ENCODE results near the gene CLIC1. TPM values are rescaled to one million over a fixed set of nuclear protein-coding genes. Genes with fewer than 3 reads are reported as not detected.

CLIC1 gene
- total and polyA plus RNA-seq, 3 donors from 2014 or later, result 35.4 to 130 (median 93.5) TPM

DNA sequence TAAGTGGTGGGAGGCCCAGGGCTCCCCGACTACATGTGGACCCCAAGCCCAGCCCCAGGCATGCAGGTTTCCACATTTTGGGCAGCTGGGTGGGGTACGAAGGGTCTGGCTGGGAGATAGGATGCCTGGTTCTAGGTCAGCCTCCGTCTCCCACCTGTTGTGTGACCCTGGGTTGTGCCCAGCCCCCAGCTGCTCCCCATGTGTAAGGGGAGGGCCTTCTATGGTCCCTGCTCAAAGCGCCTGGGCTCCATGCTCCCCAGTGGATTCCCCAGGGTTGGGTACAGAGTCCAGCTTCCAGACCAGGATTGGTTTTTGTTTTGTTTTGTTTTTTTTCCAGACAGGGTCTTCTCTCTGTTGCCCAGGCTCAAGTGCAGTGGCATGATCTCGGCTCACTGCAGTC, 41.9 kb upstream of the CLIC1 start:
- 92 to 95% methylated on average over 3 to 4 of the region's 5 CpGs for WGBS, 2 donors
- TF ChIP-seq, protein P1, sequence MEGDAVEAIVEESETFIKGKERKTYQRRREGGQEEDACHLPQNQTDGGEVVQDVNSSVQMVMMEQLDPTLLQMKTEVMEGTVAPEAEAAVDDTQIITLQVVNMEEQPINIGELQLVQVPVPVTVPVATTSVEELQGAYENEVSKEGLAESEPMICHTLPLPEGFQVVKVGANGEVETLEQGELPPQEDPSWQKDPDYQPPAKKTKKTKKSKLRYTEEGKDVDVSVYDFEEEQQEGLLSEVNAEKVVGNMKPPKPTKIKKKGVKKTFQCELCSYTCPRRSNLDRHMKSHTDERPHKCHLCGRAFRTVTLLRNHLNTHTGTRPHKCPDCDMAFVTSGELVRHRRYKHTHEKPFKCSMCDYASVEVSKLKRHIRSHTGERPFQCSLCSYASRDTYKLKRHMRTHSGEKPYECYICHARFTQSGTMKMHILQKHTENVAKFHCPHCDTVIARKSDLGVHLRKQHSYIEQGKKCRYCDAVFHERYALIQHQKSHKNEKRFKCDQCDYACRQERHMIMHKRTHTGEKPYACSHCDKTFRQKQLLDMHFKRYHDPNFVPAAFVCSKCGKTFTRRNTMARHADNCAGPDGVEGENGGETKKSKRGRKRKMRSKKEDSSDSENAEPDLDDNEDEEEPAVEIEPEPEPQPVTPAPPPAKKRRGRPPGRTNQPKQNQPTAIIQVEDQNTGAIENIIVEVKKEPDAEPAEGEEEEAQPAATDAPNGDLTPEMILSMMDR (IDR thresholded peaks at IDR 0.05), result no peak
- TF ChIP-seq POLR2A (IDR thresholded peaks at IDR 0.05), result no peak

DNA sequence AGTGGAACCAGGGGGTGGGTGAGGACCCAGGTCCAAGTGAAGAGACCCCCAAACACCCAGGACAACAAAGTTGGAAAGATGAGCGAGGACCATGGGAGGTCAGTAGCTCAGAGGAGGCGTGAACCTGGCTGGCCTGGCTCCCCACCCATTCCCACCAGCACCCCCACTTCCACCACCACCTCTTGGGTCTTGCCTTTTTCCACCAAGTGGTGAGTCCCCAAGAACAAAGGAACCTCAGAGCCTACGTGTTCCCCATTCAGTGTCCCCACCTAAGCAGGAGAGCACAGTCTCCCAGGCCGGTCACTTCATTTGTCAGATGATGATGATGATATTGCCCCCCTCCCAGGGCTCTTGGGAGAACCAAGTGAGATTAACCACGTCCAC, 41.3 kb upstream of the CLIC1 start:
- Histone ChIP-seq H3K4me3 (no peak overlapping the region), H3K4me1 (peaks cover 12% of the 10 kb centered on the region), H3K27me3 (no peaks in the 10 kb centered on the region), H3K27ac (no peak overlapping the region), H3K36me3 (ENCODE audit: low read depth, missing control alignments) (no peaks in the 10 kb centered on the region), H3K9me3 (no peaks in the 10 kb centered on the region)
- WGBS, 2 donors, result 95 to 100% methylated on average over 5 of the region's 5 CpGs
- DNase-seq, result no peak
- TF ChIP-seq, protein P1 (IDR thresholded peaks at IDR 0.05), result no peak
- intact Hi-C loops (cut with DNase I; ENCODE audit: low total_unique reads), result no loop called here

More for the DNA sequence above, 41.9 kb upstream of the CLIC1 start:
- H3K4me1 ChIP-seq, result peaks cover 12% of the 10 kb centered on the region
- H3K27ac ChIP-seq, result no peak overlapping the region
- no peaks in the 10 kb centered on the region for H3K9me3 ChIP-seq
- no peaks in the 10 kb centered on the region for H3K36me3 ChIP-seq (ENCODE audit: low read depth, missing control alignments)
- no peaks in the 10 kb centered on the region for H3K27me3 ChIP-seq
- DNase-seq, result no peak
- no peak overlapping the region for H3K4me3 ChIP-seq
- intact Hi-C loops (cut with DNase I; ENCODE audit: low total_unique reads), result no loop called here

DNA sequence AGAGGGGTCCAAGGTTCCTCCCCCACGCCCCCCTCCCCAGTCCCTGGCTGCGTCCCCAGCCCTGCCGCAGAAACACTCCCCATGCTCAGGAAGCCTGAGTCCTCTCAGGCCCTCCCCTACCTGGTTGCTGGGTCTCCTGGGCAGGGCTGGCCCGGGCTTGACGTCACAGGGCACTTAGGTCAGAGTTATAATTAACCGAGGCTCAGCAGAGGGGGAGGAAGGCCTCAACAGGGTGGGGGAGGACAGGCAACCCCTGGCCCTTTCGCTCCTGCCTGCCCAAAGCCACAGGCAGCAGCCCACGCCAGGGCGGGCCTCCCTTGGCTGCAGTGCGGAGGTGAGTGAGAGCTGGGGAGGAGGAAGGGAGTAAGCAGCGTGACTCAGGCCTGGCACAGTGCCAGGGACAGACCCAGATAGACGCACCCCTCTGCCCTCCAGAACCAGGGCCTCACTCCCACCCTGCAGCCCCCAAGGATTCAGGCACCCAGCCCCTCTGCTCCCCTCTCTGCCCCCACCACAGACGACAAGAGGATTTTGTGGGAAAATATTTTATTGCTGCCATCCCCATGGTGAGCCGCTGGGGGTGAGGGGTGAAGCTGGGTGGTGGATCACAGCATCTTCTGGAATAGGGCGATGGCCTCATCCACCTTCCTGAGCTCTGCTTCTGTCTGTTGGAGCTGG, 40.8 kb upstream of the CLIC1 start, which contains the start of gene VWA7:
Gene VWA7, minus strand, starts transcription at position 340 of the 678 bp plus-strand sequence. CDS start 549 bp downstream, outside the sequence.
- peak; percentile 85 for DNase-seq
- intact Hi-C loops (cut with DNase I; ENCODE audit: low total_unique reads), result no loop called here
- WGBS, 2 donors, result 31 to 40% methylated on average over 7 to 15 of the region's 15 CpGs
- Histone ChIP-seq H3K27ac (peak within 1 kb of the TSS in 1 of 2 donors; percentile 19), H3K27me3 (no peaks in the 10 kb centered on the region), H3K9me3 (no peaks in the 10 kb centered on the region), H3K4me1 (peaks cover 12% of the 10 kb centered on the region), H3K4me3 (no peak within 1 kb of the TSS), H3K36me3 (ENCODE audit: low read depth, missing control alignments) (no peaks in the 10 kb centered on the region)
- TF ChIP-seq, protein P1 (IDR thresholded peaks at IDR 0.05), result no peak
- no peak for TF ChIP-seq POLR2A (IDR thresholded peaks at IDR 0.05)

DNA sequence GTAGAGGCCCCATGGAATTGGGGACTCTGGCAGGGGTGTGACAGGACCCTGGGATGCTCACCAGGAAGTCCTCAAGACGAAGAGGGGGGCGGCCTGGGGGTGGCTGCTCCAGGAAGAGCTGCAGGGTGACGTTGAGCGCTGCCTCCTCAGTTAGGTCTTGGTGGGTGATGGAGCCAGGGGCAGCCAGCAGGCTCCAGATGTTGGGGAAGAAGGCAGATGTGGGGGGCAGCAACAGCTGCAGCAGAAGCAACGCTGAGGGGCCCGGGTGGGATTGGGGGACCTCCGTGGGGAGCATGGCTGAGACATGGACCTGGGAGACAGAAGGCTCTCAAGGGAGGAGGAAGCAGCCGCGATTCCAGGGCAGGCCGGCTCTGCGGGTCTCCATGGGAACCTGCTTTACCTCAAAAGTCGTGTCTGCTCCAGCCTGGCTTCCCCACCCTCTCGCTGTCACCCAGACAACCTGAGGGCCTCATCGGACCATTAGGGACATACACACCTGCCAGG, 40.2 kb upstream of the CLIC1 start:
- 45 to 76% methylated on average over 7 to 14 of the region's 14 CpGs for WGBS, 2 donors
- H3K9me3 ChIP-seq, result no peaks in the 10 kb centered on the region
- no peaks in the 10 kb centered on the region for H3K36me3 ChIP-seq (ENCODE audit: low read depth, missing control alignments)
- H3K27me3 ChIP-seq, result no peaks in the 10 kb centered on the region
- H3K4me3 ChIP-seq, result no peak overlapping the region
- DNase-seq, result no peak
- peaks cover 12% of the 10 kb centered on the region for H3K4me1 ChIP-seq
- TF ChIP-seq, protein P1 (IDR thresholded peaks at IDR 0.05), result no peak
- no peak for TF ChIP-seq POLR2A (IDR thresholded peaks at IDR 0.05)
- H3K27ac ChIP-seq, result peak overlapping the region in 1 of 2 donors; percentile 19
- intact Hi-C loops (cut with DNase I; ENCODE audit: low total_unique reads), result no loop called here

Data from testis (tissue), 3 donors.